OCI-LY3 (cell line): ENCODE measurements around the gene LPP.

Source experiments
- H2AFZ ChIP-seq: fragments of 200-600, 300-600 bp; shearing (Covaris generic); 2 replicates; pipeline ENCODE4 v1.6.0; 2014; ENCODE audit warnings: antibody characterized with exemption, low read depth, low read length
- H3K27ac ChIP-seq: fragments of 200-600, 300-600 bp; sonication (generic); 2 replicates; pipeline ENCODE4 v1.5.1; 2014; ENCODE audit warnings: mild to moderate bottlenecking, low read length, moderate library complexity, mixed read lengths
- H3K27me3 ChIP-seq: fragments of 200-600, 300-600 bp; sonication (generic); 2 replicates; pipeline ENCODE4 v1.6.1; 2014; ENCODE audit warnings: low read depth, low read length, mixed read lengths
- H3K36me3 ChIP-seq: fragments of 200-600, 300-600 bp; sonication (generic); replicated peaks from 2 replicates; pipeline ENCODE3; 2014; ENCODE audit warnings: low read depth, low read length, mixed read lengths
- H3K4me1 ChIP-seq: fragments of 300-600, 200-600 bp; sonication (generic); 2 replicates; pipeline ENCODE4 v1.6.1; 2014; ENCODE audit warnings: low read length, mixed read lengths
- H3K4me2 ChIP-seq: fragments of 200-600, 300-600 bp; sonication (generic); 2 replicates; pipeline ENCODE4 v1.6.1; 2014; ENCODE audit warnings: low read length, mixed read lengths
- H3K4me3 ChIP-seq: fragments of 300-600, 200-600 bp; sonication (generic); 2 replicates; pipeline ENCODE4 v1.5.1; 2014; ENCODE audit warnings: antibody characterized with exemption, mild to moderate bottlenecking, low read length, moderate library complexity
- H3K79me2 ChIP-seq: fragments of 300-600, 200-600 bp; shearing (Covaris generic); 2 replicates; pipeline ENCODE4 v1.6.1; 2014; ENCODE audit warnings: mild to moderate bottlenecking, low read length, mixed read lengths
- H3K9ac ChIP-seq: fragments of 300-600, 200-600 bp; shearing (Covaris generic); 2 replicates; pipeline ENCODE4 v1.6.0; 2014; ENCODE audit warnings: mild to moderate bottlenecking, low read length, moderate library complexity
- H3K9me3 ChIP-seq: fragments of 200-600, 300-600 bp; shearing (Covaris generic); 2 replicates; pipeline ENCODE4 v1.6.1; 2014; ENCODE audit warnings: low read length, mixed read lengths; ENCODE audit not compliant: insufficient read depth
- H4K20me1 ChIP-seq: fragments of 200-600, 300-600 bp; sonication (generic); 2 replicates; pipeline ENCODE4 v1.6.1; 2016; ENCODE audit warnings: low read length, mixed read lengths; ENCODE audit not compliant: insufficient read depth
- EZH2phosphoT487 ChIP-seq: fragments of 200-600 bp; shearing (Covaris generic); IDR thresholded peaks from 2 replicates; pipeline ENCODE4 v1.6.1; 2018; ENCODE audit warnings: antibody characterized with exemption, mixed run types, low read depth
- TF ChIP-seq, protein P1 (sequence below): fragments of 200-600, 300-600 bp; sonication (generic); IDR thresholded peaks from 2 replicates; pipeline ENCODE4 v1.5.1; 2014; ENCODE audit warnings: antibody characterized with exemption, low read length, low read depth

LPP gene

DNA sequence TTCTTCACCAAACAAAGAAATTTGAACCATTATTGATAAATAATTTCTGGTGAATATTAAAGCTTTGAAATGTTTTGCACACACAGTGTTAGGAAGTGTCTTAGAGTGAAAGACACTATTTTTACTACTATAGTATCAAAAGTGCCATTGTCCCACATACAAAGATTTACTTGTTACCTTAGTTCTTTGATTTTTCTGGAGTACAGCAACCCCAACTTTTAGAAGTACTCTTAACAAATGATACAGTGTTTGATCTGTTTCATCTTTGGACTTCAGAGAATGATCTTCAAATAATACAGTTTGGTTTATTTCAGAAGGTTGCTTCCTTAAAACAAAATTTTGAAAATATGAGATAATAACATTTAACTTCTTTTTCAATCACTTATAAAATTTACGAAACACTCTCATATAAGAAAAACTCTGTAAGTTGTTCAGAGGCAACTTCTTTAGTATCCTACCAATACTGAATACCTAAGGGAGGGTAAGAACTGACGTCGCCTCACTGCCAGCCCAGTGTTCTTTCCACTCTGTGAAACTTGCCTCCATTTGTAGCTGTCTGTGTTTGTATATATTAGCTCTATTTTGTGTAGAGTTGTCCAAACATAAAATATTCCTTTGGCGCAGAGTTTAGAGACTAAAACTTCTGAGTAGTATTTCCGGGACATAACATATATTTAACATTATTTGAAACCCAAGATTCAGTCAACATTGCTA is 464.2 kb downstream of the LPP start:
- no peaks in the 10 kb centered on the region for H3K27me3 ChIP-seq

DNA sequence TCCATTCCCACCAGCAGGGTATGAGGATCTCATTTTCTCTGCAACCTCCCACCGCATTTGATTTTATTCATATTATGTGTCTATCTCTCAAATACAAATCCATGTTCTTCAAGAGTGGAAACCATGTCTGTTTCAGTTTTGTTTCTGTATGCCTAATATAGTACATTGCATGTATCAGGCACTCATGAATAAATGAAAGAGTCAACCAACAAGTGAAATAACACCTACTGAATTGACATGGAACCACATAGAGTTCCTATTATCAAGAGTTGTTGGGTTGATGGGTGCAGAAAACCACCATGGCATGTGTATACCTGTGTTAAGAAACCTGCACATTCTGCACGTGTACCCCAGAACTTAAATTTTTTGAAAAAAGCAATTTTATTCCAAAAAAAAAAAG is 466.8 kb downstream of the LPP start:
- H2AFZ ChIP-seq: no peak overlapping the region
- TF ChIP-seq, protein P1, sequence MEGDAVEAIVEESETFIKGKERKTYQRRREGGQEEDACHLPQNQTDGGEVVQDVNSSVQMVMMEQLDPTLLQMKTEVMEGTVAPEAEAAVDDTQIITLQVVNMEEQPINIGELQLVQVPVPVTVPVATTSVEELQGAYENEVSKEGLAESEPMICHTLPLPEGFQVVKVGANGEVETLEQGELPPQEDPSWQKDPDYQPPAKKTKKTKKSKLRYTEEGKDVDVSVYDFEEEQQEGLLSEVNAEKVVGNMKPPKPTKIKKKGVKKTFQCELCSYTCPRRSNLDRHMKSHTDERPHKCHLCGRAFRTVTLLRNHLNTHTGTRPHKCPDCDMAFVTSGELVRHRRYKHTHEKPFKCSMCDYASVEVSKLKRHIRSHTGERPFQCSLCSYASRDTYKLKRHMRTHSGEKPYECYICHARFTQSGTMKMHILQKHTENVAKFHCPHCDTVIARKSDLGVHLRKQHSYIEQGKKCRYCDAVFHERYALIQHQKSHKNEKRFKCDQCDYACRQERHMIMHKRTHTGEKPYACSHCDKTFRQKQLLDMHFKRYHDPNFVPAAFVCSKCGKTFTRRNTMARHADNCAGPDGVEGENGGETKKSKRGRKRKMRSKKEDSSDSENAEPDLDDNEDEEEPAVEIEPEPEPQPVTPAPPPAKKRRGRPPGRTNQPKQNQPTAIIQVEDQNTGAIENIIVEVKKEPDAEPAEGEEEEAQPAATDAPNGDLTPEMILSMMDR: no peak
- TF ChIP-seq EZH2phosphoT487: no peak
- H3K9me3 ChIP-seq: no peaks in the 10 kb centered on the region
- no peak overlapping the region for H3K4me2 ChIP-seq
- no peaks in the 10 kb centered on the region for H3K79me2 ChIP-seq
- no peaks in the 10 kb centered on the region for H4K20me1 ChIP-seq
- H3K36me3 ChIP-seq: no peaks in the 10 kb centered on the region
- H3K27ac ChIP-seq: no peak overlapping the region
- H3K9ac ChIP-seq: no peak overlapping the region
- H3K4me3 ChIP-seq: no peak overlapping the region
- no peaks in the 10 kb centered on the region for H3K27me3 ChIP-seq
- H3K4me1 ChIP-seq: no peaks in the 10 kb centered on the region

More for the DNA sequence above, 464.2 kb downstream of the LPP start:
- no peak overlapping the region for H3K4me3 ChIP-seq
- TF ChIP-seq EZH2phosphoT487: no peak
- TF ChIP-seq, protein P1: no peak
- no peaks in the 10 kb centered on the region for H4K20me1 ChIP-seq
- no peaks in the 10 kb centered on the region for H3K9me3 ChIP-seq
- no peaks in the 10 kb centered on the region for H3K79me2 ChIP-seq
- no peak overlapping the region for H3K9ac ChIP-seq
- H2AFZ ChIP-seq: no peak overlapping the region
- peaks cover 9% of the 10 kb centered on the region for H3K4me1 ChIP-seq
- H3K27ac ChIP-seq: no peak overlapping the region
- no peaks in the 10 kb centered on the region for H3K36me3 ChIP-seq
- no peak overlapping the region for H3K4me2 ChIP-seq

DNA sequence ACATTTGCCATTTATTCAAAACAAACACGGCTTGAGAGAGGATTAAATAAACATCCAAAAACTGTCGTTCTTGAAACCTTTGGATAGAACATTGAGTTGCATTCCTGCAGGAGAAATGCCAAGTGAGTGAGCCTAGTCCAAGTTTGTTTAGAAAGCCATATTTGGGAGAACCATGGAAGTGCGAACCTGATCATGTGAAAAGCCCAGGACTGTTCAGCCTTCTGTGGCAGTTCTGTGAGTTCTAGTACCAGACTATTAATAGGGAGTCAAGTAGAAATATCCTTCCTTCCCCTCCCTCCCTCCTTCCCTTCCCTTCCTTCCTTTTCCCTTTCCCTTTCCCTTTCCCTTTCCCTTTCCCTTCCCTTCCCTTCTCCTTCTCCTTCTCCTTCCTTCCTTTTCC is 470.4 kb downstream of the LPP start:
- Histone ChIP-seq H3K4me2 (no peak overlapping the region), H3K4me1 (no peaks in the 10 kb centered on the region), H3K36me3 (no peaks in the 10 kb centered on the region), H3K27ac (no peak overlapping the region), H4K20me1 (no peaks in the 10 kb centered on the region), H3K27me3 (no peaks in the 10 kb centered on the region), H3K9ac (no peak overlapping the region), H3K4me3 (no peak overlapping the region), H3K79me2 (no peaks in the 10 kb centered on the region), H3K9me3 (no peaks in the 10 kb centered on the region), H2AFZ (no peak overlapping the region)
- TF ChIP-seq EZH2phosphoT487: no peak
- TF ChIP-seq, protein P1: no peak

DNA sequence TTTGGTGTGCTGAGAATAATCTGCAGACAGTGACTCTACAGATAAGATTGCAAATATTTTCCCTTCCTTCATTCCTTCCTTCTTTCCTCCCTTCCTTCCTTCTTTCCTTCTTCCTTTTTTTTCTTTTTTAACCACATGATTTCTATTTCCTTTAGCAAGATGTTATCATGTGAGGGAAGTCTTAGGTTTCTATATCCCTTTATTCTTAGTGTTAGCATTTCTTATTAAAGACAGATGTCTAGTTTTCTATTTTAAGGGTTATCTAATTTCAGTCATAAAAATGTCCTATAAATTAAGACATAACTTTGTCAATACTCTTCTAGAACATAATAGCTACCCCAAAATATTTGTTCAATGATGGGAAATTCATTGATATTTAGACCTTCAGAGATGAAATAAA is 470.9 kb downstream of the LPP start:
- Histone ChIP-seq H3K4me1 (no peaks in the 10 kb centered on the region), H3K79me2 (no peaks in the 10 kb centered on the region), H4K20me1 (no peaks in the 10 kb centered on the region), H3K27me3 (no peaks in the 10 kb centered on the region), H3K36me3 (no peaks in the 10 kb centered on the region), H3K4me2 (no peak overlapping the region), H3K9ac (no peak overlapping the region), H3K4me3 (no peak overlapping the region), H3K9me3 (no peaks in the 10 kb centered on the region), H2AFZ (no peak overlapping the region), H3K27ac (no peak overlapping the region)
- TF ChIP-seq, protein P1: no peak
- TF ChIP-seq EZH2phosphoT487: no peak
